Measurements from ENCODE around the gene RASA2.
A peak's percentile ranks its signal among the peaks of the same experiment; 100 is the strongest.

Gene RASA2

DNA sequence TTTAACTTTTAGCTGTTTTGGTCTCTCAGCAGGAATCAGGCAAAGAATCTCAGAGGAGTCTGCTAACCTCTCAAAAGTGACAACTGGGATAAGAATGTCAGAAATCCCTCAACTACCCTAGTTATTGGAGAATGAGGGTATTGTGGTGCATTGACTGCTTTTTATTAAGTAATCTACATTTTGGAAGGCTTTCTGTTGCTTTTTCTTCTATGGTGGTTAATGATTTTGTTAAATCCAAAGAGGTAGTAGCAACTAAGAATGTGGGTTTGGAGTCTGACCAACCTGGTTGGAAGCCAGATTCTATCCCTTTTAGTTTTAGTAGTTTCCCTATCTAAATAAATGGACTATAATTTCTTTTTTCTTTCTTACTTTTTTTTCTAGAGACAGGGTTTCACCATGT, 156.6 kb downstream of the RASA2 start:
- peak; percentile 94 for DNase-seq (ENCODE audit: low read depth, low spot score)

DNA sequence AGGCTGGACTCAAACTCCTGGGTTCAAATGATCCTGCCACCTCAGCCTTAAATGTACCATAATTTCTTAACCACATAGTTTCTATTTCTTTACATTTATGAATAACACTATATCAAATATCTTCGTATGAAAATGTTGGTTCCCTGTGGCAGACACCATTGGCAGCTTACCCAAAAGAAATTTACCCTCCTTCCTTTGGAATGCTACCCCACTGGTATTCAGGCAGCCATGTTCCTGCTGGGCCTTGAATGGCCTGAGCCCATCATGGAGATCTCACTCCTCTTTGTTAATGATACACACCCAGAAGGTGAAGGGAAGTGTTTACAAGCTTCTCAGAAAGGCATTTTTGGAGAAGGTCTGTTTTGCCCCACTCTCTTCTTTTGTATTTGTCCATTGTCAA, 157.0 kb downstream of the RASA2 start:
- DNase-seq (ENCODE audit: low read depth, low spot score): peak; percentile 64

GRCh38 chr3:141644931-141645330, 158.1 kb downstream of the RASA2 start:
- peak; percentile 69 for DNase-seq (ENCODE audit: low read depth, low spot score)

GRCh38 chr3:141646760-141647561, 160.1 kb downstream of the RASA2 start:
- peak; percentile 69 for DNase-seq (ENCODE audit: low read depth, low spot score)

DNA sequence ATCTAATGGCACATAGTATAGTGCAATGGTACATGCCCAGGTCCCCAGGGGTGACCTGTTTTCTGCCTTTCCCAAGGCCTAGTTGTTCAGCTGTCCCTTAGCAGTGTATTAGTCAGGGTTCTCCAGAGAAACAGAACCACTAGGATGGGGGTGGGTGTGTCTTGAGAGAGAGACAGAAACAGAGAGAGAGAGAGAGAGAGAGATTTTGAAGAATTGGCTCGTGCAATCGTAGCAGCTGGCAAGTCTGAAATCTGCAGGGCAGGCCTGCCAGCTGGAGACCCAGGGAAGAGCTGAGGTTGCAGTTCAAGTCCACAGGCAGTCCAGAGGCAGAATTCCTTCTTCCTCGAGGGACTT, 160.7 kb downstream of the RASA2 start:
- DNase-seq (ENCODE audit: low read depth, low spot score): no peak

DNA sequence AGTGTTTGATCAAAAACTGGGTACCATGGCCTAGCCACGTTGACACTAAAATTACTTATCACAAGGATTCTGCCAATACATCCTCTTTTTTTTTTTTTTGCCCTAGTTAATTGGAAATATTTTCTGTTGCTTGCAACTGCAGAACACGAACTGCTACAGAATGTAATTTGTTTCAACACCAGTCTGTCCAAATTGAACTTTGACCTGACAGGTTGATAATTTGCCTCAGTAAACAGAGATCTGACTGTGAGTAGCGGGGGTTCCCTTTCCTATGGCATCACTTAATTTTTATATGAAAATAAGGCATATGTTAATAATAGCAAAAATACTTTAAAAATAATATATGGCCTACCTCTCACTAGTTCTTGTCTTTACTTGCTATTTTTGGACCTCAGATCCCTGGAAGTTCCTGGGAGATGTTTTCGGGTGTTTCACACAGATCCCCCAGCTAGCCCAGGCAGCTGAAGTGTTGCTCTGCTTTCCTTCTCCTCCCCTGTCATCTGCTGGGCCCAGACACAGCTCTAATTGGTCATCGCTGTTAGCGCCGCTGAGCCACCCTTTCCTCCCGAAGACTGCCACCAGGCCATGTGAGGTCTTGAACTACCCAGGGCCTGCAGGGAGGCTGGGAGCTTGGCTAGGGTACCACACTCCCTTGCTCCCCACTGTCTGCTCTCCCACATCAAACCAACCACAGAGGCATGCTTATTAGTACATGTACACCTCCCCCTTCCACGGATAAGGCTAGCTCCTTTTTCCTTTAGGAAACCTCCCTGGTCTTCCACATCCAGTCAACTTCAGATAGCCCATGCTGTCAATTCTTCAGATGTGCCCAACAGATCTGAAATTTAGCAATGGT, 161.5 kb downstream of the RASA2 start:
- peak; percentile 34 for DNase-seq (ENCODE audit: low read depth, low spot score)

GRCh38 chr3:141649871-141650270, 163.0 kb downstream of the RASA2 start:
- no peak for DNase-seq (ENCODE audit: low read depth, low spot score)

GRCh38 chr3:141650783-141651182, 164.0 kb downstream of the RASA2 start:
- DNase-seq (ENCODE audit: low read depth, low spot score): no peak

DNA sequence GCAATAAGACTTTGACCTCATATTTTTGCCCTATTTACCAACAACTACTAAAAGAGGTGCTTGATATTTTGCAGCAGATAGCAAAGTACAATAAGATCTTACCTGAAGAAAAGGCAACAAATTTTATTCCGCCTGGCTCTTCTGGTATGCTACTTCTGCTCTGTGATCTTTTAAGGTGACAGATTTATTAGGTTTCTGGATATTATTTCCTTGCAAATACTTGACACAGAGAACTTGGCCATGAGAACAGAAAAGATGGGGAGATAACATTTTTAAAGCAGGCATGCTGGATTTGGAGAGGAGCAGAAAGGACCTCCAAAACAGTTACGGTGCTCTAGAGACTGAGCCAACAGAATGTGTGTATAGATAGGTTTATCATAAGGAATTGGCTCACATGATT, 164.6 kb downstream of the RASA2 start:
- DNase-seq (ENCODE audit: low read depth, low spot score): no peak

GRCh38 chr3:141652349-141652748, 165.5 kb downstream of the RASA2 start:
- no peak for DNase-seq (ENCODE audit: low read depth, low spot score)

GRCh38 chr3:141653847-141654246, 167.0 kb downstream of the RASA2 start:
- DNase-seq (ENCODE audit: low read depth, low spot score): no peak

DNA sequence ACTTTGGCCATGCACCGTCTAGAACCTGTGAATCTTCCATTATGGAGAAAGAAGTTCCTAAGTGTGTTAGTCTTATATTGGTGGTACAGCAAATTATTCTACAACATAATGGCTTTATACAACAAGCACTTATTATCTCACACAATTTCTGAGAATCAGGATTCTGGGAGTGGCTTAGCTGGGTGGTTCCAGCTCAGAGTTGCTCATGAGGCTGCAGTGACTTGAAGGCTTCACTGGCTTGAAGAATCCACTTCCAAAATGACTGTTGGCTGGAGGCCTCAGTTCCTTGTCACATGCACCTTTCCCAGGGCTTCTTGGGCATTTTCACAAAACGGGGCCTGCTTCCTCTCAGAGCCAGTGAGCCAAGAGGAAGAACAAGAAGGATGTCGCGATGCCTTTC, 169.0 kb downstream of the RASA2 start:
- no peak for DNase-seq (ENCODE audit: low read depth, low spot score)

- peak; percentile 73 for DNase-seq (ENCODE audit: low read depth, low spot score)
Observed at GRCh38 chr3:141656771-141657170, 169.9 kb downstream of the RASA2 start.

GRCh38 chr3:141657516-141657915, 170.7 kb downstream of the RASA2 start:
- DNase-seq (ENCODE audit: low read depth, low spot score): no peak

- peak; percentile 86 for DNase-seq (ENCODE audit: low read depth, low spot score)
Observed at GRCh38 chr3:141659821-141660613, 173.2 kb downstream of the RASA2 start.

GRCh38 chr3:141660614-141660947, 173.8 kb downstream of the RASA2 start:
- DNase-seq (ENCODE audit: low read depth, low spot score): no peak

GRCh38 chr3:141661229-141662196, 174.7 kb downstream of the RASA2 start:
- DNase-seq (ENCODE audit: low read depth, low spot score): no peak

- no peak for DNase-seq (ENCODE audit: low read depth, low spot score)
Observed at GRCh38 chr3:141663993-141664392, 177.2 kb downstream of the RASA2 start.
